Breast epithelium (tissue), 3 donors: ENCODE data around the gene TCP11L2.

Source experiments
- POLR2A ChIP-seq: fragments of 450-650 bp; IDR thresholded peaks from one replicate; pipeline ENCODE4 v1.6.1; 2016; ENCODE audit warnings: antibody characterized with exemption, mild to moderate bottlenecking, moderate library complexity
- TF ChIP-seq, protein P1 (sequence below), 3 donors: fragments of 450-650 bp; IDR thresholded peaks; one replicate each; pipeline ENCODE4 v1.5.1; 2016 to 2017; ENCODE audit warnings: antibody characterized with exemption in 3 of 3, mild to moderate bottlenecking in 3 of 3, moderate library complexity in 3 of 3

GRCh38 chr12:106348411-106348810 lies 45.9 kb downstream of the TCP11L2 start:
- TF ChIP-seq, protein P1, sequence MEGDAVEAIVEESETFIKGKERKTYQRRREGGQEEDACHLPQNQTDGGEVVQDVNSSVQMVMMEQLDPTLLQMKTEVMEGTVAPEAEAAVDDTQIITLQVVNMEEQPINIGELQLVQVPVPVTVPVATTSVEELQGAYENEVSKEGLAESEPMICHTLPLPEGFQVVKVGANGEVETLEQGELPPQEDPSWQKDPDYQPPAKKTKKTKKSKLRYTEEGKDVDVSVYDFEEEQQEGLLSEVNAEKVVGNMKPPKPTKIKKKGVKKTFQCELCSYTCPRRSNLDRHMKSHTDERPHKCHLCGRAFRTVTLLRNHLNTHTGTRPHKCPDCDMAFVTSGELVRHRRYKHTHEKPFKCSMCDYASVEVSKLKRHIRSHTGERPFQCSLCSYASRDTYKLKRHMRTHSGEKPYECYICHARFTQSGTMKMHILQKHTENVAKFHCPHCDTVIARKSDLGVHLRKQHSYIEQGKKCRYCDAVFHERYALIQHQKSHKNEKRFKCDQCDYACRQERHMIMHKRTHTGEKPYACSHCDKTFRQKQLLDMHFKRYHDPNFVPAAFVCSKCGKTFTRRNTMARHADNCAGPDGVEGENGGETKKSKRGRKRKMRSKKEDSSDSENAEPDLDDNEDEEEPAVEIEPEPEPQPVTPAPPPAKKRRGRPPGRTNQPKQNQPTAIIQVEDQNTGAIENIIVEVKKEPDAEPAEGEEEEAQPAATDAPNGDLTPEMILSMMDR (IDR thresholded peaks at IDR 0.05), result no peak
- TF ChIP-seq POLR2A, result no peak
